DMS53 treated with DMSO at 0.1 percent for 48 hours (cell line): ENCODE results near the gene TAB2.
"Not testable (repeated sequence)": the region's sequence is repeated elsewhere in the genome, so short reads cannot be mapped to it uniquely, and the experiment has no call there.

Experiments used
- DNase-seq: peaks from one replicate; lab custom pipeline; 2025; ENCODE audit not compliant: unreplicated experiment; lab: John Stamatoyannopoulos, UW

TAB2 gene

DNA sequence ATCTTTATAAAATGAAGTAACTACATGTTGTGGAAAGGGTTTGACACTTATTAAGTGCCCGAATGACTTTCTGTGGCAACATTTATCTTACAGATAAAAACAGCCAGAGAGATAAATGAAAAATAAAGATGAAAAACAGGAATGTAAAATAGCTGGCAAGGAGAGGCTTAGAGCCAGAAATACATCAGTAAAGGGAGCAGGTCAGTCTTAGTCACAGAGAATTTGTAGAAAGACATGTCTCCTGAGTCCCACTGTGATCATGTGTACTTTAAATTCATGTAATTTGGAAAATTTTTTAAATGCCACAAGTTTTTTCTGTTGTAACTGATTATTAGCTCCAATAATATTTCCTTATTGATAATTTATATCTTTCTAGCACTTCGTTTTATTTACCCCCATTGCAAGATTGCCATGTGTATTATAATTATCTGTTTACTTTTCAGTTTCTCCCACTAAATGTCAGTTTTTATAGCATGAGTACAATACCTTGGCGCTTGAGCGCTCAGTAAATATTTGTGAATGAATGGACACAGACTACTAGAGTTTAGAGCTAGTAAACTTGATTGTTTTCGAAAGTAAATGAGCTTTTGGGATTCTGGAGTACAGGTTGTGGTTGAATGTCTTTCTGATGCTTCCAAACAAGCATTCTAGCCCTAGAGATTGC is 15.2 kb downstream of the TAB2 start:
- DNase-seq = peak; percentile 46

DNA sequence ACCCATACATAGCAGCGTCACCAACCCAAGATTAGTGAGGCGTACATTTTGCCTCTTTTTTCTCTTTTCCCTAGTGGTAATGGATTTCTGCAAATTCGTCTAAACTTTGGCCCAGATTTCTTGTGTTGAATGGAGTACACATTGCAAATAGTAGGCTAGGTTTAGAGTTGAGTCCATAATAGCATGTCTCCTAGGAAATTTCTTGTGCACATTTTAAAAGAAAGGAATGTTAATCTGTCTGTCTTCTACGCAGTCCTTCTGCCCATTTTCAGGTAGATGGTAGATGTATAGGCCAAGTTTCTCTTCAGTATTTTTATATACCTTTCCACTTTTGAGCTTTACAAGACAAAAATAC is 15.7 kb downstream of the TAB2 start:
- DNase-seq = no peak

DNA sequence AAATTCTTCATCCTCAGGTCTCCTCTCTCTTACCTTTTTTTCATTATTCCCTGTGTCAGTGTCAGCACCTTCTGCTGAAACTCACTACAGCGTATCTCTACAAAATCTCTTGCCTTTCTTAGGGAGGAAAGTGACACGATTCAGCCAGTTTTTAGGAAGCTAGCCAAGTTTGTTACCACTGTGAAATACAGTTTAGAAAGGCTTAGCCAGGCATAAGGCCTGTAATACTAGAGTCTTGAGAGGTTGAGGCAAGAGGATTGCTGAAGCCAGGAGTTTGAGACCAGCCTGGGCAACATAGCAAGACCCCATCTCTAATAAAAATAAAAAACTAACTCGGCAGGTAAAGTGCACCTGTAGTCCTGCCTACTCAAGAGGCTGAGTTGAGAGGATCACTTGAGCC is 16.7 kb downstream of the TAB2 start:
- DNase-seq = no peak

DNA sequence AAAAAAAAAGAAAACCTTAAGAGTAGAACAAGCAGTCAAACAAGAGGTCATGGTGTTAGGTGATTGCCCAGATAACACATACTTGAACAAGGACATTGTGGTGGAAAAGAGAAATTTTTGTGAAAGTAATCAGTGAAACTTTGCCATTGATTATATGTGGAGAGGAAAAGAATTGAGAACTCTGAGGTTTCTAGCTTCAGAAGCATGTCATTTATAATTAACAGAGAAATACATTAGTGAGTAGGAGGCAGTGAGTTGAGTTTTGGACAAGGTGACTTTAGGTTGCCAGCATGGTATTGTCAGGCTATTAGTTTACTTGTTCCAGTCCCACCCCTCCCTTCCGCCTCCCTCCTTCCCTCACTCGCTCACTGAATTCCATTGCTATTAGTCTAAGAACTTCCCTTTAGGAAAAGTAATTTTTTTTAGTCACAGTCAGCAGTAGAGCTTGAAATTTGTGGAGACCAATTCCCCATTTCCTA is 17.2 kb downstream of the TAB2 start:
- DNase-seq = no peak

DNA sequence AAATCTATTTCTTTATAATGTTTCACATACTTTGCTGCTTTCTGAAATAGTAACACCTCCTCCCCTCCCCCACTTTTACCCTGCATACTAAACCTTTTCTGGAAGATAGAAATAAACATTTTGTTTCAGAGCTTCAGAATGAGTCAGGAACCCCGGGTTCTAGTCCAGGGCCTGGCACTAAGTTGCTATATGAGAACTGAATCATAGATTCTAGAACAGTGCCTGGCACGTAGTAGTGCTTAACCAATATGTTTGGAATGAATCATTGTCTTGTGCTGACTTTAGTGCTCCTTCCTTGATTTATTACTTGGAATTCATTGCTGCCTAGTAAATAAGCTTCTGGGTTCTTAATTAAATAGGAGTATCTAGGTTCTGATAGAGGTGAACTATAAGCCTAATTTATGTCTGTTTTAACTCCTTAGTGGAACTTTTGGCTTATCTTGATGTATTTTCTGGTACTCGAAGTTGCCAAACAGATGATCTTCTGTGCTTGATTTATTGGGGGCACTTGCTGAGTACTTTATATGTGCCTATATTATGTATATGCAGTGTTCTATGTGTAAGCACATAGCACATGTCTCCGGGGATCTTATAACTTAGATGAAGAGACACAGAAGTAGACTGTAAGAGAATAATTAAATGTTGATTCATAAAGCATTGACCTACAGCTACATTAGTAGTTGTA is 18.6 kb downstream of the TAB2 start:
- no peak for DNase-seq

DNA sequence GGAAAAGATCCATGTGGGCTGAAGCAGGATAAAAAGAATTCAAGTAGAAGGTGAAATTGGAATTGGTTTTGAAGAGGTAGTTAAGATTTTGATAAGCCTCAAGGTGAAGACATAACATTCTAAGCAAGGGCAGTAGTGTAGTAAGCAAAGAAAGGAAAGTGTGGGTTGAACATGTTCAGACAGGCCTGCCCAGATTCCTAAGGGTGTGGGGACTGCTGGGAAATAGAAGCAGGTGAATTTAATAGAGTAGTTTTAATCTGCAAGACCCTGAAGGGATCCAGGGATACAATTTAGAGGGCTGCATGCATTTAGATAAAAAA is 19.1 kb downstream of the TAB2 start:
- no peak for DNase-seq

DNA sequence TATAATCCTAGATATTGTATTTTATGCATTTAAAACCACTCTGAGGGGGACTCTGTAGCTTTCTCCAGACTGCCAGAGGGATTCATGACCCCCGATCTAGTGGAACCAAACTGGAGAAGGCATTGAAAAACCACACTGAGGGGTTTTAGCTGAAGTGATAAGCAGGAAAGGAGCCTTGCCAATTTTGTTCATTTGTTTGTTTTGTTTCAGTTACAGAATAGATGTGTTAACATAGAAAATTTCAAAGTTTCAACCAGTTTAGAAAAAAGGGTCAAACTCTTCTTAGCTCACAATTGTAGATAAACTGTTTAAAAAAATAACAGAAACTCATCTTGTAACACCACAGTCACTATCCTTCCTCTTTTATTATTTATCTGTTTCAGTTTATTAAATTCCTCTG is 19.8 kb downstream of the TAB2 start:
- DNase-seq = no peak

DNA sequence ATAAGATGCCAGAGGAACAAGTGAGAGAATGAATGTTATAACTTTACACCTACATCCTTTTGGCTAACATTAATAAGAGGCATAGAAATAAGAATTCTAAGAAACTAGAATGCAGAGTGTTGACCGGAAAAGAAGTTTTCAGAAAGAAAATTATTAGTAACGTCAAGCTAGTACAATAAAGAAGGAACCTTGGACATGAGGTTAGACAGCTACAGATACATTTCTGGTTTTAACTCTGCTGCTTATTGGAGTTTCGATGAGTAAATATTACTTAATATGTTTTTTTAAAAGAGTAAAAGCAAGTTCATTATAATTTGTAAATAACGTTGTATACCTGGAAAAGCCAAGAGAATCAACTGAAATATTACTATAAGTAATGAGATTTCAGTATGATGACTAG is 22.7 kb downstream of the TAB2 start:
- no peak for DNase-seq

DNA sequence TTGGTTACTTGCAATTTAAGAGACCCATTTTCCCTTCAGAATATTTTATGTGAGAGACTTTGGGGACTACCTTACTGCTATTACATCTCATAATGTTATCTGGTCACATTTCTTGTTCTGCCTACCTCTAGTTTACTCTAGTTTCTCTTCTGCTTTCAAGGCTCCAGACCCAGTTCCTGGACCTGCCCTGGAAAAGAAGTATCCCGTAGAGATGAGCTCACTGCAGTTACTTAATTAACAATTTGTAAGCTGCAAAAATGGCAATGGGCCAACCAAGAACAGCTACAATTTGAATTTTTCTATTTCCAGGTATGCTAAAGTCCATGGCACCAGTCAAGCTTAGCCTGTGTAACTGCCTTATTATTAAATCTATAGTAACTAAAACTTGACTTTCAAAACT is 25.0 kb downstream of the TAB2 start:
- DNase-seq = no peak

DNA sequence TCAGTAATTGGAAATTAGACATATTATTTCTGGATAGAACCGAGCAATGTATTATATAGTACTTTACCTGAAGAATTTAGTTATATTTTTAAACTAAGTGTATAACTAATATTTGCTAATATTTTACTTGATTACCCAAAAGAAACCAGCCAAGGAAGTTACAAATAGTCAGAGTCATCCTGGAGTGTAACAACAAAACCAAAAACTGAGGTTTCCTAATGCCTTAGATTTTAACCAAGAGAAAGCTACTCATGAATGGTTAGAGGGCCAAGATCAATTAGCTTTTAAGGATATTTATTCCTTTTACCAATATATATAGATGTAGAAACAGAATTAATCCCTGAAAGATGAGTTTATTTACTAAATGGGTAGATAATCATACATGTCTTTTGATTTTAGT is 26.0 kb downstream of the TAB2 start:
- DNase-seq = no peak

DNA sequence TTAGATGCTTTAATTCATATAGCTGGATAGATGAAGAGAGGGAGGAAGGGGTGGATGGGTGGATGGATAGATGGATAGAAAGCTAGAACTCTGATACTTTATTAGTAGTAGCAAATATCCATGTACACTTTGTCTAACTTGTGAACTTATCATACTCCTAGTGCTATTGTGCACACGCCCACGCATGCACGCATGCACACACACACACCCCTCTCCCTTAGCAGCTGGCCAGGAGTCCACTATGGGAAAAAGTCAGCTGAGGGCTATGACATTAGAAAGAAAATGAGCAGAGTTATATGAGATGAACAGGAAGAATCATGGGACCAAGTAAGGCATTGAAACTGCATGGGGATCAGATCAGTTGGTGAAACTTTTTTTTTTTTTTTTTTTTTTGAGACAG is 28.6 kb downstream of the TAB2 start:
- DNase-seq = no peak

DNA sequence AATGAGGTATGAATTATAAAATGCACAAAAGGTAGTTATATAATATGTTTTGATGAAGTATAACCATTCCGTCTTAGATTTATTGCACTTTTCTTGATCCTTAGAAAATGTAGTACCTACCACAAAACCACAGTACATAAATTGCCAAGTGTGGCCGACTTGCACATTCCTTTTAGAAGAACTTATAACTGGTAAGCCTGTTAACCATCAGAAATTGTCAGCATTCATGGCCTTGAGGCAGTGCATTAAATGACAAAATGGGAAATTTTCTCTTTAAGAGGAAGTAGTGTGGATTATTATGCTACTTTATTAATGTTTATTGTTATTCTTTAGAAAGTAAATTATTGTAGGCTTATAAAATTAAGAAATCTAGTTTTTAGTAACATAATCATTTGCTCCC is 29.6 kb downstream of the TAB2 start:
- no peak for DNase-seq

DNA sequence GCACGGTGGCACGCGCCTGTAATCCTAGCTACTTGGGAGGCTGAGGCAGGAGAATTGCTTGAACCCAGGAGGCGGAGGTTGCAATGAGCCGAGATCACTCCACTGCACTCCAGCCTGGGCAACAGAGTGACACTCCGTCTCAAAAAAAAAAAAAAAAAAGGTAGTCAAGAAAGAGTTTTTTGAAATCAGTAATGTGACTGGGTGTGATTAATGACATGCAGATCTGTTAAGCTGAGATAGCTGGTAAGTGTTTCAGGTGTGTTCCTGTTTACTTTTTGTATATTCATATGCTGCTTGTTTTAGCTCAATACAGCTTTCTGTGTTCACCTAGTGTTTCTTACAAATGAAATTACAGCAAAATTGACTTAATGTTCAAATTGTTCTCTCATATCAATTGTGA is 31.8 kb downstream of the TAB2 start:
- DNase-seq = not testable (repeated sequence)

DNA sequence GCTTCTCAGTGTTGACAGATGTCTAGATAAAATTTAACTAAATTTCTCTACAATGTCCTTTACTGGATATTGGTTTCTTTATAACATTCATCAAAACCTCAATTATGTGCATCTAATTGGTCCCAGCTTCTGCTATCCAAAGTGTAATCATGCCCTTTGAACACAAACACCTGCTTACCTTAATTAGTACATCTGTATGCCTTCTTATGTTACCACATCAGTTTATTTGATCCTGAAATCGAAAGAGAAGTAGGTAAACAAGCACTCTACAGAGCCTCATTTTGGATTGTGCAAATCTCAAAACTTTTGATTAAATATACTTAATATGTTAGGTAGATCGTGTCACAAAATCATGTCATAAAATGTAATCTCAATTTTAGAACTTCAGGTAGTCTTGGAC is 36.5 kb downstream of the TAB2 start:
- DNase-seq = peak; percentile 6

DNA sequence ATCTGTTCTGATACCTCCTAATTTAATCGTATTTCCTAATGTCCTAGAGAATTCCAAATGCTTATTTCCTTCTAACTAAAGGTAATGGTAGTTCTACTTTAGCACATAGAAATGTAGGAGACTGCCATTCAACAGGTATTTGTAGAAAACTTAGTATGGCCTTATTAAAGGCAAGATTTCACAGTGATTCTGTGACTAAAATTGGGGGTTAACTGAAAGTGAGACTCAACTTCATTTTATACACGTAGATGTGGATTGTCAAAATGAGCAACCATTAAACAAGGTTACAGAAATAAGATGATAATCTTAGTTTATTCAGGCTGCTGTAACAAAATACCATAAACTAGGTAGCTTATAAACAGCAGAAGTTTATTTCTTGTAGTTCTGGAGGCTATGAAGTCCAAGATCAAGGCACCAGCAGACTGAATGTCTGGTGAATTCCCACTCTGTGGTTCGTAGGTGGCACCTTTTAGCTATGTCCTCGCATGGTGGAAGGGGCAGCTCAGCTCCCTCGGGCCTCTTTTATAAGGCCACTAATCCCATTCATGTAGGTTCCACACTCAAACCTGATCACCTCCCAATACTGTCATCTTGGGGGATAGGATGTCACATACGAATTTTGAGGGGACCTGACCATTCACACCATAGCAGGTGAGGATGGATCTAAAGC is 38.7 kb downstream of the TAB2 start:
- DNase-seq = no peak

DNA sequence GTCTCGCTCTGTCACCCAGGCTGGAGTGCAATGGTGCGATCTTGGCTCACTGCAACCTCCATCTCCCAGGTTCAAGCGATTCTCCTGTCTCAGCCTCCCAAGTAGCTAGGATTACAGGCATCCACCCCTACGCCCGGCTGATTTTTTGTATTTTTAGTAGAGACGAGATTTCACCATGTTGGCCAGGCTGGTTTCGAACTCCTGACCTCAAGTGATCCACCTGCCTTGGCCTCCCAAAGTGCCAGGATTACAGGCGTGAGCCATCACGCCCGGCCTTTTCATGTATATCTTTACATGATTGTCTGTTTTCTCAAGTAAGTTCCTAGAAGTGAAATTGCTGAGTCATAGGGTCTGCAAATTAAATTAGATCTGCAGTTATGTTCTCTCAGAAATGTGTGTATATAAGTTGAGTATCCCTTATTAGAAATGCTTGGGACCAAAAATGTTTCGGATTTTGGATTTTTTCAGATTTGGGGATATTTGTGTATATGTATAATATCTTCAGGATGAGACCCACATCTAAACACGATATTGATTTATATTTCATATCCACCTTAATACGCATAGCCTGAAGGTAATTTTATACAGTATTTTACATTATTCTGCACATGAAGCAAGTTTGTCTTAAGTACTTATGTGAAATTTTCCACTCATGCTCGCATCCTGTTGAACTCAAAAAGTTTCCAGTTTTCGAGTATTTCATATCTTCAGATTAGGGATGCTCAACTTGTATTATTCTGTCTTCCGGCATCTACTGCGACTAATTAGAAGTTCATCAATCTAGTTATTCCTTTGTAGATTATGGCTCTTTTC is 40.4 kb downstream of the TAB2 start:
- DNase-seq = no peak

DNA sequence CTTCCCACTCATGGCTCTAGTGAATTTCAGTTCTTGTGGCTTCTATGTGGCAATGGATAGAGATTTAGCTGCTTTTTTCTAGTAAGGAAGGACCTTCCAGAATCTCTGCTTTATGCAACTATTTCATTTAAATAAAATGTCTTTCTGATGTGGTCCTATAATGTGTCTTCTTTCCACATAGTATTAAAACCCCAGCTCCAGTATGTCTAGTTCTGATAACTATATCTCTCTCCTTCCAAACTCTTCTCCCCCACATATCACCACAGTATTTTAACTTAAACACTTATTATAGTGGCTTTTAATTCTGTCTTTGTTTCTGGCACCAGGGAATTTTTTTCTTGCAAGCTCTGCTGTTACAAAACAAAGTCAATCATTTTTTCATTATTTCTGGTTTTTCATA is 41.9 kb downstream of the TAB2 start:
- no peak for DNase-seq

DNA sequence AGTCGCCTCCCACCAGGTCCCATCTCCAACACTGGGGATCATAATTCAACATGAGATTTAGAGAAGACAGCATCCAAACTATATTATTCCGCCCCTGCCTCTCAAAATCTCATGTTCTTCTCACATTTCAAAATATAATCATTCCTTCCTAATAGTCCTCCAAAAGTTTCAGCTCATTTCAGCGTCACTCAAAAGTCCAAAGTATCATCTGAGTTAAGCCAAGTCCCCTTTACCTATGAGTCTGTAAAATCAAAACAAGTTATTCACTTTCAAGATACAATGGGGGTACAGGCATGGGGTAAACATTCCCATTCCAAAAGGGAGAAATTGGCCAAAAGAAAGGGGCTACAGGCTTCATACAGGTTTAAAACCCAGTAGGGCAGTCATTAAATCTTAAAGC is 43.0 kb downstream of the TAB2 start:
- no peak for DNase-seq

DNA sequence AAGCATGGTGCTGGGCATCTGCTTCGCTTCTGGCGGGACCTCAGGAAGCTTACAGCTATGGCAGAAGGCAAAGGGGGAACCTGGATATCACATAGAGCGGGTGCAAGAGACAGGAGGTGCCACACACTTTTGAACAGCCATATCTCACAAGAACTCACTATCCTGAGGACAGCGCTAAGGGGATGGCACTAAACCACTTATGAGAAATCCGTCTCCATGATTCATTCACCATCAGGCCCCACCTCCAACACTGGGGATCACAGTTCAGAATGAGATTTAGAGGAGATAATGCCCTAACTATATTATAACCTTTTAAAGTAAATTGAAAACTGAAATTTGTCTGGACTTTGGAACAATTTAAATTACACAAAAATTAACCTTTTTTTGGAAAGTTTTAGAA is 44.8 kb downstream of the TAB2 start:
- DNase-seq = no peak

DNA sequence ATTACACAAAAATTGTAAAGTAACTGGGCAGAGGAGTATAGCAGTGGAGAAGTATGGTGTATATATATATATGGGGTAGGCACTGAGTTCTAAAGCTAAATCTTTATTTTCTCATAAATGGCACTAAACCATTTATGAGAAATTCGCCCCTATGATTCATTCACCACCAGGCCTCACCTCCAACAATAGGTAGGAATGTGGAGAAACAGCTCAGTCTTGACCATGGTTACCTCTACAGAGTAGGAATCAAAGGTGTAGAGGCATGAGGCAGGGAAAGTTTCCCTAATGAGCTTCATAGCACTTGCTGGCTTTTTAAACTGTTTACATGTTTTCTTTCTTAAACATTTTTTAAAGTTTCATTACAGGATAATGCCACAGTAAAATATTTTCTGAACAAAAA is 45.6 kb downstream of the TAB2 start:
- DNase-seq = no peak

DNA sequence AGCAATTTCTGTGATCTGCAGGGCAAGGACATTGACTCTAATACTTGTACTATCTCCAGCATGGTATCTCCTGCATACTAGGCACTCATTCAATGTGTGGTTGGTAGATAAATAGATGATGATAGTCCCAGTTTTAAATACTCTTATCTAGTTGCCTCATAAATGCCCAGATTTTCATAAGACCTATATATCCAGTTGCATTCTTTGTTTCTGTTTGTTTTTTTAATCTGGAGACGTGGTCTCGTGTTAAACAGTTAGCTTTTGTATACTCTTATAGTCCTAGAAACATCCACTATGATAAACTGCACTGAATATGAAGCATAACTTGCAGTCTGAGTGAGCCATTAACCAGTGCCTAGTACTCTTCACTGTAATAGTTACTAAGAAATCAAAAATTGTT is 47.0 kb downstream of the TAB2 start:
- DNase-seq = no peak

DNA sequence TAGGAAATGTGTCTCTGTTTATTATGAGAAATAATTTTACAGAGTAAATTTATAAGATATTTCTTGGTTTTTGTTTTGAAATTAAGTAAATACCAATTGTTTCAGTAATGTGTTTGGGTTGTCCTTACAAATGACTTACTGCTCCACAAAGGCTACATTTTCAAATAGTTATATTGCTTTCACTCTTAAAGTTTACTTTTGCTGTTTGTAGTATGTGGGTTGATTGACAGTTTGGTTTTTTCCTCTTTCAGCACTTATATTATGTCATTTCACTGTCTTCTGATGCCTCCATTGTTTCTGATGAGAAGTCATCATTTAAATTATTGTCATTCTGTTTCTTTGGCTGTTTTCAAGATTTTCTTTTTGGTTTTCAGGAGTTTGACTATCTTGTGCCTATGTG is 47.7 kb downstream of the TAB2 start:
- DNase-seq = no peak
